Stimulated activated CD4-positive, alpha-beta T cell treated with anti-CD3 and anti-CD28 coated beads, Interleukin-4, amount 100 ng/mL, for 1 hour (primary cell): ENCODE results near the gene DBET.
"Not testable (repeated sequence)": the region's sequence is repeated elsewhere in the genome, so short reads cannot be mapped to it uniquely, and the experiment has no call there.

ENCODE experiments used
- DNase-seq: peaks from one replicate; pipeline ENCODE4 v3.0.0-alpha.2; 2020

Gene DBET

DNA sequence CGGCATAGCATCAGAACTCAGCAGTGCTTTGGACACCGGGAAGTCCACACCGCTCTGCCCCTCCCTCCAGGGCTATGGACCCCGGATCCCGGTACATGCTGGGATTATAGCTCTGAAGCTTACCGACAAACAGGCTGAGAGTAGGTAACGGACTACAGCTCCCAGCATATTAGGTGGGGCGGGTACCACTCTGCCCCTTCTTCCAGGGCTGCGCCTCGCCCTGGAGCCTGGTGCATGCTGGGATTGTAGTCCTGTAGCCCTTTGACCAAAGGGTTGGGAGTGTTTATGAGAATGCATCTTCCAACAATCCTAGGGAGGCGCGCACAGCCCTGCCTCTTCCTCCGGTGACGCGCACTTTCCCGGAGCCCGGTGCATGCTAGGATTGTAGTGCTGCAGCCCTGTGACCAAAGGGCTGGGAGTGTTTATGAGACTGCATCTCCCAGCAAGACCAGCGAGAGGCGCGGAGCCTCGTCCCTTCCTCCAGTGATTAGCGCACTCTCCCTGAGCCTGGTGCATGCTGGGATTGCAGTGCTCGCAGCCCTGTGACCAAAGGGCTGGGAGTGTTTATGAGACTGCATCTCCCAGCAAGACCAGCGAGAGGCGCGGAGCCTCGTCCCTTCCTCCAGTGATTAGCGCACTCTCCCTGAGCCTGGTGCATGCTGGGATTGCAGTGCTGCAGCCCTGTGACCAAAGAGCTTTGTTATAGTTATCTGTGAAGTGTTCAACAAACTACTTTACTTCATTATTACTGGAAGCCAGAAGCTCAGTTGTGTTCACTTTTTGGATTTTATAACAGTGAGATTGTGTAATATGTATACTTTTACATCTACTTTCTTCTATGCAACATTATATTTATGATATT lies 14.7 kb upstream of the DBET start:
- DNase-seq: not testable (repeated sequence)

DNA sequence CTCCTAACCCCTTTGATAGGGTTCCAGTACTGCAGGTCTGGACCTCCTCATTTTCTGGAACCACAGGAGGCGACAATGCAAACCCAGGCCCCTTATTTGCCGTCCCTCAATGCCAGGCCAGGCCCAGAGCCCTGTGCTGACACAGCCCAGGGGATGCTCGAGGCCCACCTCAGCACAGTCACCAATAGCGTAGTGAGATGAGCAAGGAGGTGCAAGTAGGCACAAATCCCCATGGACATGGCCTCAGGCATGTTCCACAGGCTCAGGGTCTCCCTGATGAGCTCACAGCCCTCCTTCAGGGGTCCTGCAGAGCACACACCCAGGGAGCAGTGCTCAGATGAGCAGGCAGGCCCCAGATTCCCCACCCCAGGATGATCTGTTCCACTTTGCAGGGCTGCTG lies 5.3 kb upstream of the DBET start:
- DNase-seq: not testable (repeated sequence)

DNA sequence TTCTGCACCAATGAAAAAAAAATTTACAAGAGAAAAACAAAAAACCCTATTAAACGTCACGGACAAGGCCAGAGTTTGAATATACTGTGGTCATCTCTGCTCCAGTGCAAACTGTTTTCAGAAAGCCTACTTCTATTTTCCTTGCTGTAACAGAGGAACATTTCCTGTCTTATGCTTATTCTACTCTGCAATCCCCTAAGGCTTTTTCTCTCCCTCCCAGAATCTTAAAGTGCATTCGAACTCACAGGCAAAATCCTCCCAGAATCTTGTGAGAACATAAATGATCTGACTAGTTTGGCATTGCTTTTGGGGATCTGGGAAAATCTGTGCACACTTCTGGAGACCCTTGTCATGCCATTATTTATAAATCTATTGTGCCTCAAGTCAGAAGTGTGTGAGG lies 503 bp downstream of the DBET start:
- DNase-seq: not testable (repeated sequence)

DNA sequence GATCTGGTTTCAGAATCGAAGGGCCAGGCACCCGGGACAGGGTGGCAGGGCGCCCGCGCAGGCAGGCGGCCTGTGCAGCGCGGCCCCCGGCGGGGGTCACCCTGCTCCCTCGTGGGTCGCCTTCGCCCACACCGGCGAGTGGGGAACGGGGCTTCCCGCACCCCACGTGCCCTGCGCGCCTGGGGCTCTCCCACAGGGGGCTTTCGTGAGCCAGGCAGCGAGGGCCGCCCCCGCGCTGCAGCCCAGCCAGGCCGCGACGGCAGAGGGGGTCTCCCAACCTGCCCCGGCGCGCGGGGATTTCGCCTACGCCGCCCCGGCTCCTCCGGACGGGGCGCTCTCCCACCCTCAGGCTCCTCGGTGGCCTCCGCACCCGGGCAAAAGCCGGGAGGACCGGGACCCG lies 4.0 kb downstream of the DBET start:
- not testable (repeated sequence) for DNase-seq

DNA sequence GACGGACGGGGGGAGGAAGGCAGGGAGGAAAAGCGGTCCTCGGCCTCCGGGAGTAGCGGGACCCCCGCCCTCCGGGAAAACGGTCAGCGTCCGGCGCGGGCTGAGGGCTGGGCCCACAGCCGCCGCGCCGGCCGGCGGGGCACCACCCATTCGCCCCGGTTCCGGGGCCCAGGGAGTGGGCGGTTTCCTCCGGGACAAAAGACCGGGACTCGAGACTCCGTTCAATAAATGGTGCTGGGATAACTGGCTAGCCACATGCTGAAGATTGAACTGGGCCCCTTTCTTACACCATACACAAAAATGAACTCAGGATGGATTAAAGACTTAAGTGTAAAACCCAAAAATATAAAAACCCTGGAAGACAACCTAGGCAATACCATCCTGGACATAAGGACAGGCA lies 28.8 kb downstream of the DBET start:
- DNase-seq: not testable (repeated sequence)

DNA sequence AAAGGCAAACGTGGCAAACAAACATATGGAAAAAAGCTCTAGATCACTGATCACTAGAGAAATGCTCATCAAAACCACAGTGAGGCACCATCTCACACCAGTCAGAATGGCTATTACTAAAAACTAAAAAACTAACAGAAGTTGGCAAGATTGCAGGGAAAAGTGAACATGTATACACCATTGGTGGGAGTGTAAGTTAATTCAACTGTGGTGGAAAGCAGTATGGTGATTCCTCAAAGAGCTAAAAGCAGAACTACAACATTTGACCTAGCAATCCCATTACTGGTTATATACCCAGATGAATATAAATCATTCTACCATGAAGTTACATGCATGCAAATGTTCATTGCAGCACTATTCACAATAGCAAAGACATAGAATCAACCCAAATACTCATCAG lies 29.7 kb downstream of the DBET start:
- not testable (repeated sequence) for DNase-seq

DNA sequence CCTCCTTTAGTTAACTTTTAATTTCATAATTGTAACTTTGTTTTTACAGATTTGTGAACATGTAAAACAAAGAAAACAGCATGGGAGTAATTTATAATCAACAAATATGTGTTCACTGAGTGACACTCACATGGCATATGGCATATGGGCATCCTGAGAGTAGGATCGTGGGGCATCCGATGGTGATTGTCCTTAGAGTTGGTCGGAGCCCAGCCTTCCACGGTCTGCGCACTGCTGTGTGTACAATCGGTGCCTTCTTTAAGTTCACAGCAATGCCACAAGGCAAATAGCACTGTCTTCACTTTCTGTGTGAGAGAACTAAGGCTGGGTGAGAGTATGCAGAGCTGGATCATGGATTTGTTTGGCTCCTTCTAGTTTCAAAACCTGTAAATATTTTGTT lies 31.0 kb downstream of the DBET start:
- DNase-seq: not testable (repeated sequence)

DNA sequence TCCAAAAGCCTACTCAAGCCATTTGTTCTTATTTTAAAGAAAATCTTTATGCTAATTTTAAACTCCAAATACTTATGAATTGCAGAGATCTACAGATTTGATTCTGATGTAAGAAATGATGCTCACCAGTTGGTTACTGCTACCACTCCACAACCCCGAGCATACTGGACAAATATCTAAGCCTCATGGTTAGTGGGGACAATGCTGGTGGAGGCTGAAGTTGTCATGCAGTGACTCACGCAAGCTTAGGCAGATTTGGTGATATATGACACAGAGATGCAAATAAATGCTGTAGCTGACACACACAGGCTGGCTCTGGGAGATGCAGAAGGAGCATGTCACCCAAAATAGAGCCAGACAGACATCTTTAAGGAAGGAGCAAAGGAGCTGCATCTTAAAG lies 35.3 kb downstream of the DBET start:
- DNase-seq: not testable (repeated sequence)

DNA sequence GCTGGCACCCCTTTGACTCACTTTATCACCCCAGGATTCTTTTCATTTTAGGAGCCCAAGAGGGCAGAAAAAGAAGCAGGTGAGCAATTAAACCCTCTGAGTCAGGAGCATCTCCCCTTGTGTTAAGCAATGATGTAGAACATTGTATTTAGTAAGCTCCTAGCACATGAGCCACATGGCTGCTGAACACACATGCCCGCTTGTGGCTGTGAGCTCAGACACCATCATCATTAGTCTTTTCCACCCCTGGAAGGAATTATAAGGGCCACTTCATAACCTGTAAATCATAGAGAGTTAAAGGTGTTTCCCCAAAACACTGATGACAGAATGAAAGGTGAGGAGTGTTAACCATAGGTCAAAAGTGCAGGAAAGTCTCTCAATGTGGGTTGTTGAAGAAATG lies 37.2 kb downstream of the DBET start:
- not testable (repeated sequence) for DNase-seq

DNA sequence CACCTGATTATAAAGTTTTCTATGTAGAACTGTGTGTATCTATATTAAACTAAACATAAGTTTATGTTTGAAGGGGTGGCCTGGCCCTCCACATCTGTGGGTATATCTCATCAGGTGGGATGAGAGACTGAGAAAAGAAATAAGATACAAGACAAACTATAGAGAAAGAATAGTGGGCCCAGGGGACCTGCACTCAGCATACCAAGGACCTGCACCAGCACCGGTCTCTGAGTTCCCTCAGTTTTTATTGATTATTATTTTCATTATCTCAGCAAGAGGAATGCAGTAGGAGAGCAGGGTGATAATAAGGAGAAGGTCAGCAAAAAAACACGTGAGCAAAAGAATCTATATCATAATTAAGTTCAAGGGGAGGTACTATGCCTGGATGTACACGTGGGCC lies 41.9 kb downstream of the DBET start:
- not testable (repeated sequence) for DNase-seq

DNA sequence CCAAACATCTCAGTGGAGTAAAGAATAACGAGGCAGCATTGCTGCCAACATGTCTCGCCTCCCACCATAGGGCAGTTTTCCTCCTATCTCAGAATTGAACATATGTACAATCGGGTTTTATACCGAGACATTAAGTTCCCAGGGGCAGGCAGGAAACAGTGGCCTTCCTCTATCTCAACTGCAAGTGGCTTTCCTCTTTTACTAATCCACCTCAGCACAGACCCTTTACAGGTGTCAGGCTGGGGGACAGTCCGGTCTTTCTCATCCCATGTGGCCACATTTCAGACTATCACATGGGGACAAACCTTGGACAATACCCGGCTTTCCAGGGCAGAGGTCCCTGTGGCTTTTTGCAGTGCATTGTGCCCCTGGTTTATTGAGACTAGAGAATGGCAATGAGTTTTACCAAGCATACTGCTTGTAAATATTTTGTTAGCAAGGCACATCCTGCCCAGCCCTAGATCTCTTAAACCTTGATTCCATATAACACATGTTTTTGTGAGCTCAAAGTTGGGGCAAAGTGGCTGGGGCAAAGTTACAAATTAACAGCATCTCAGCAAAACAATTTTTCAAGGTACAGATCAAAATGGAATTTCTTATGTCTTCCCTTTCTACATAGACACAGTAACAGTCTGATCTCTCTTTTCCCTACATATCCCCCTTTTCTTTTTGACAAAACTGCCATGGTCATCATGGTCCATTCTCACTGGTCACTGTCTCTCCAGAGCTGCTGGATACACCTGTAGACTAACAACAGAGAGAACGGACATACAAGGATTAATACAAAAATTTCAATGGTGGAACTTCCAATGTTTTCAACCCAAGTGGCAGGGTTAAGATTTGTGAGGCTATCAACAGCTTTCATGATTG lies 42.5 kb downstream of the DBET start:
- not testable (repeated sequence) for DNase-seq

DNA sequence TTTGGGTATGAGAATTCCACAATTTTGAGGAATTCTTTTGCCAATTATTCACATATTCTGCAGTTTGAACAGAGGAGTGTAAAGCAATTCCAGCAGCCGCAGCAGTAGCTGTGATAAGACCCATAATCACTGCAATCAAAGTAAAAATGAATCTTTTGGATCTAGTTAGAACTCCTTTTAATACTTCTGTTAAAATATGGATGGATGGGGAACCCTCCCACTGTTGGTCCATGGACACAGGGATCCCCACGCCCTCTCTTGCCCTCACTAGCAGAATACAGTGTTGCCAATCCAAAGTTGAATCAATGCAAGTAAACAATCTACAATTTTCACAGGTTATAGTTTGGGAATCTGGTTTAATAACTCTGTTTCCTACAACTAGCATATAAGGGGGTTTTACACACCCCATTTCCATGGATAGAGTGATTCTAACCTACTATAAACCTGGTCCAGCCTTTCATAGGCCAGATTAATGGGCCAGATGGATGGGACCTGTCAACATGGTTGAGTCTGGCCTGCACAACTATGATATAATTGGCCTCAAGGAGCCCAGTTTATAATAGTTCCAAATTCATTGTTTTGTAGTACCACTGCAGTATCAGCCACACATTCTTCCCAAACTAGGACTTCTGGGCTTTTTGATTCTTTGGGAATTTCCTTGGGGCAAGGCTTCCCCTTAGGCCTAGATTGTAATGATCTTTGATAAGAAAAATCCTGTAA lies 43.6 kb downstream of the DBET start:
- DNase-seq: not testable (repeated sequence)

DNA sequence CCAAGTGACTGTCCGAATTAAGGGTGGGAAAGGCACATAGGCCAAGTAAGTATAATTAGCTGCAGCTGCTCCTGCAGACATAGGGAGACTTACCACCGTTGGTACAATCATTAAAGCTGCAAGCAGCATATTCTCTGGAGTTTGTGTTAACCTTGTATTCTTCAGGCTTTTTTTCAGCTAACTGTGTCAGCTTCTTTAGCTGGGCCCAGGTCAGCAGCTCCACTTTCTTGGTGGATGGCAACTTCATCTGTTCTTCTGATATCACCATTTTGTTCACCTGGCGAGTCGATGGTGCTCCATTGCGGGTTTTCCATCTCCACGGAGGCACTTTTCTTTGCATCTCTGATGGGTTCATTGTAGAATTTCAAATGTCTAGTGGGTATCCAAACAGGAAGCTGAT lies 44.5 kb downstream of the DBET start:
- DNase-seq: not testable (repeated sequence)

DNA sequence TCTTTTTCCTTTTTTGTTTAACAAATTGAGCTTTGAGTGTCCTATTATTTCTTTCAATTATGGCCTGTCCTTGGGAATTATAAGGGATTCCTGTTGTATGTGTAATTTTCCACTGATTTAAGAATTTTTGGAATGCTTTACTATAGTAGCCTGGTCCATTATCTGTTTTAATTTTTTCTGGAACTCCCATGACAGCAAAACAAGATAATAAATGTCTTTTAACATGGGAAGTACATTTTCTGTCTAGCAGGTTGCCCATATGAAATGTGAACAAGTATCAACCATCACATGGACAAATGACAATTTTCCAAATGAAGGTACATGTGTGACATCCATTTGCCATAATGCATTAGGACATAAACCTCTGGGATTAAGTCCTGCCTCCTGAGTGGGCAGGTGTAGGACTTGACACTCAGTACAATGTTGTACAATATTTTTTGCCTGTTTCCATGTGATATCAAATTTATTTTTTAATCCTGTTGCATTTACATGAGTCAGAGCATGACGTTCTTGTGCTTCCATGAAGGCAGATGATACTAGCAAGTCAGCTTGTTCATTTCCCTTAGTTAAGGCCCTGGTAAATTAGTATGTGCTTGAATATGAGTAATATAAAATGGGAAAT lies 45.2 kb downstream of the DBET start:
- not testable (repeated sequence) for DNase-seq

DNA sequence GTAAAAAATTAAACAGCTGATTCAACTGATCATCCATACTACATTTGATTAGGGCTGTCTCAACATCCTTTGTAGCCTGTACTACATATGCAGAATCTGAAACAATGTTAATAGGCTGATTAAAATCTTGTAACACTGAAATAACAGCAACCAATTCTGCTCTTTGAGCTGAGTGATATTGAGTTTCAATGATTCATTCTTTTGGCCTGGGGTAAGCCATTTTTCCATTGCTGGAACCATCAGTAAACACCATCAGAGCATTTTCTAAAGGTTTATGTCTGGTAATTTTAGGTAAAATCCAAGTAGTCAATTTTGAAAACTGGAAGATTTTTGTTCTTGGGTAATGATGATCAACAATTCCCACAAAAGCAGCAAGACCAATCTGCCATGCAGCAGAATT lies 45.7 kb downstream of the DBET start:
- DNase-seq: not testable (repeated sequence)

DNA sequence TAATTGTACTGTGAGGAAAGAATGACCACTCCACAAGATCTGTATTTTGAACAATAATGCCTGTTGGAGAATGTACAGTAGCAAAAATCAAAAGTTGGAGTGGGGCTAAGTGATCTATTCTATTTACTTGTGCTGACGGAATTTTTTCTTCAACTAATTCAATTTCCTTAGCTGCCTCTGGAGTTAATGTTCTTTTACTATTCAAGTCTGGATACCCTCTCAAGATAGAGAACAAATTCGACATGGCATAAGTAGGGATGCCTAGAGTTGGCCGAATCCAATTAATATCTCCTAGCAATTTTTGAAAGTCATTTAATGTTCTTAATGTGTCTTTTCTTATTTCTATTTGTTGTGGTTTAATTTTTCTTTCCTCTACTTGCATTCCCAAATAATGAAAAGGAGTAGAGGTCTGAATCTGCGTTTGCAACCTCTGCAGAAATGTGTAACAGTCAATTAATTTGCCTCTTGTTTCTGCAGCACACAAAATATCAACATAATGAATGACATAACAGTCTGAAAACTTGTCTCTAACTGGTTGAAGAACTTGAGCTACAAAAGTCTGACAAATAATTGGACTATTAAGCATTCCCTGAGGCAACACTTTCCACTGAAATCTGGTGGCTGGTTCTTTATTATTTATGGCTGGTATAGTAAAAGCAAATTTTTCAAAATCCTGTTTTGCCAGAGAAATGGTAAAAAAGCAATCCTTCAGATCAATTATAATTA lies 46.4 kb downstream of the DBET start:
- DNase-seq: not testable (repeated sequence)

DNA sequence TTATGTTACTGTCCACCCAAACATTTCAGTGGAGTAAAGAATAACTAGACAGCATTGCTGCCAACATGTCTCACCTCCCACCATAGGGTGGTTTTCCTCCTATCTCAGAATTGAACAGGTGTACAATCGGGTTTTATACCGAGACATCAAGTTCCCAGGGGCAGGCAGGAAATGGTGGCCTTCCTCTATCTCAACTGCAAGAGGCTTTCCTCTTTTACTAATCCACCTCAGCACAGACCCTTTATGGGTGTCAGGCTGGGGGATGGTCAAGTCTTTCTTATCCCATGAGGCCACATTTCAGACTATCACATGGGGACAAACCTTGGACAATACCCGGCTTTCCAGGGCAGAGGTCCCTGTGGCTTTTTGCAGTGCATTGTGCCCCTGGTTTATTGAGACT lies 48.6 kb downstream of the DBET start:
- DNase-seq: not testable (repeated sequence)

DNA sequence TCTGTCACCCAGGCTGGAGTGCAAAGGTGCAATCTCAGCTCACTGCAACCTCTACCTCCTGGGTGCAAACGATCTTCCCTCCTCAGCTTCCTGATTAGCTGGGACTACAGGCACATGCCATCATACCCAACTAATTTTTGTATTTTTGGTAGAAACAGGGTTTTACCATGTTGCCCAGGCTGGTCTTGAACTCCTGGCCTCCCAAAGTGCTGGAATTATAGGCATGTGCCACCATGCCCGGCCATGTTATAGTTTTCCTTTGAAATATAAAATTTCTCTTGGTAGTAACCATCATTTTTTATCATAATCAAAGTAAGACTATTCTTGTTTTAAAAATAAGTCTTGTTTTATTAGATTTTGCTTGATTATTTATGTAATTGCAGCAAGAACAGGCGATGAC lies 50.7 kb downstream of the DBET start:
- DNase-seq: not testable (repeated sequence)
